Fibroblast of pulmonary artery (primary cell): Measurements from ENCODE around the gene RAB31.

ENCODE experiments used
- DNase-seq: peaks from one replicate; pipeline ENCODE4 v3.0.0-alpha.2; 2010; ENCODE audit warnings: low read depth
- H3K4me3 ChIP-seq: replicated peaks from 2 replicates; pipeline ENCODE4 v1.5.1; 2011; ENCODE audit warnings: low read depth, mild to moderate bottlenecking, control low read depth, low read length, moderate library complexity
- CTCF ChIP-seq: IDR thresholded peaks from 2 replicates; pipeline ENCODE4 v1.5.1; 2011; ENCODE audit warnings: mild to moderate bottlenecking, control low read depth, low read length, inconsistent platforms; ENCODE audit errors: missing control alignments

The RAB31 gene

GRCh38 chr18:9753846-9754245 lies 45.7 kb downstream of the RAB31 start:
- DNase-seq, result no peak
- H3K4me3 ChIP-seq, result no peak overlapping the region
- TF ChIP-seq CTCF, result no peak

- DNase-seq, result no peak
- no peak for TF ChIP-seq CTCF
- H3K4me3 ChIP-seq, result no peak overlapping the region
These were observed 47.0 kb downstream of the RAB31 start for GRCh38 chr18:9755110-9755509.

GRCh38 chr18:9755615-9756014 lies 47.5 kb downstream of the RAB31 start:
- DNase-seq, result peak; percentile 60
- no peak for TF ChIP-seq CTCF
- H3K4me3 ChIP-seq, result no peak overlapping the region

GRCh38 chr18:9756271-9756932 lies 48.3 kb downstream of the RAB31 start:
- TF ChIP-seq CTCF, result no peak
- no peak for DNase-seq

GRCh38 chr18:9756933-9757470 lies 48.9 kb downstream of the RAB31 start:
- H3K4me3 ChIP-seq, result no peak overlapping the region
- TF ChIP-seq CTCF, result no peak
- no peak for DNase-seq

More at GRCh38 chr18:9756271-9756932, 48.3 kb downstream of the RAB31 start:
- H3K4me3 ChIP-seq, result no peak overlapping the region

GRCh38 chr18:9757827-9758621 lies 49.9 kb downstream of the RAB31 start:
- TF ChIP-seq CTCF, result no peak
- no peak overlapping the region for H3K4me3 ChIP-seq
- peak; percentile 36 for DNase-seq
